ENCODE results near the gene MYOF.

DNA sequence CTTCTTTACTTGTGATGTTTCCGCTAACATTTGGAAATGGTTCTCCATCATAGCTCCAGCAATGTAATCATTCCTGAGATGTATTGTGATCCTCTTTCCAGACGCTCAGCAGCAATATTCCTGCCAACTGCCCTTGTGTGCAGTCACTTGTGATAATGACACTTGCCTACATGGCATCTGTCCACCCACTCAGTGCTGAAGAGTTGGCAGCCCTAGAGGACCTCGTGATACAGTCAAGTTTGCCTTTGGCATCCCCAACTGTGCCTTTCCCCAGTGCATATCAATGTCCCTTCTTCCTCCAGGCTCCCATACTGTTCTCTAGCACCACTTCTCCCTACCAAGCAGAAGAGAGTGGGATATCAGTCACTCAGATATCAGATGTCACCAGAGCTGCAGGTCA is 64.9 kb downstream of the MYOF start:
- TF ChIP-seq, protein P1, sequence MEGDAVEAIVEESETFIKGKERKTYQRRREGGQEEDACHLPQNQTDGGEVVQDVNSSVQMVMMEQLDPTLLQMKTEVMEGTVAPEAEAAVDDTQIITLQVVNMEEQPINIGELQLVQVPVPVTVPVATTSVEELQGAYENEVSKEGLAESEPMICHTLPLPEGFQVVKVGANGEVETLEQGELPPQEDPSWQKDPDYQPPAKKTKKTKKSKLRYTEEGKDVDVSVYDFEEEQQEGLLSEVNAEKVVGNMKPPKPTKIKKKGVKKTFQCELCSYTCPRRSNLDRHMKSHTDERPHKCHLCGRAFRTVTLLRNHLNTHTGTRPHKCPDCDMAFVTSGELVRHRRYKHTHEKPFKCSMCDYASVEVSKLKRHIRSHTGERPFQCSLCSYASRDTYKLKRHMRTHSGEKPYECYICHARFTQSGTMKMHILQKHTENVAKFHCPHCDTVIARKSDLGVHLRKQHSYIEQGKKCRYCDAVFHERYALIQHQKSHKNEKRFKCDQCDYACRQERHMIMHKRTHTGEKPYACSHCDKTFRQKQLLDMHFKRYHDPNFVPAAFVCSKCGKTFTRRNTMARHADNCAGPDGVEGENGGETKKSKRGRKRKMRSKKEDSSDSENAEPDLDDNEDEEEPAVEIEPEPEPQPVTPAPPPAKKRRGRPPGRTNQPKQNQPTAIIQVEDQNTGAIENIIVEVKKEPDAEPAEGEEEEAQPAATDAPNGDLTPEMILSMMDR (IDR thresholded peaks at IDR 0.05): no peak
- TF ChIP-seq POLR2A (IDR thresholded peaks at IDR 0.05): no peak
- TF ChIP-seq EP300 (IDR thresholded peaks at IDR 0.05): no peak

All from suprapubic skin (tissue), 3 donors.